GM21390 (cell line): ENCODE measurements around the gene NELFCD.

Source experiments
- ATAC-seq: cut with Tn5 transposase; IDR thresholded peaks from one replicate; pipeline ENCODE4 v1.9.1; 2021; ENCODE audit not compliant: unreplicated experiment

The NELFCD gene

GRCh38 chr20:59042796-59043631, 62.0 kb downstream of the NELFCD start:
- peak; percentile 90 for ATAC-seq

DNA sequence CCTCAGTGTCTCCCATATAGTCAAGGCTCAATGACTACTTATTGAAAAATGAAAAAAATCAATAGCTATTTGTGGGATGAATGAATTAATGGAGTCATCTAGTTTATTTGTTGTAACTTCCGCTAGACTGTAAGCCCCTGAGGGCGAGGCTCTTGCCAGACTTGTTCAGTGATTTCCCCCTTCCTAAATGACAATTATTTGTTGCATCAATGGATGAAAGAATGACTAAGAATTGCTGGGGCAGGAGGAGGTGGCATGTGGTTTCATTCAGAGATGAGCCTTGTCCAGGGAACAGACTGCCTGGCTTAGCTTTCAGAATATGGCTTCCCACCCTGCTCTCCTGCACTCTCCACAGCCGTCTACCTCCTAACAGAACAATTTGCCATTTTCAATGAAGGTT, 62.6 kb downstream of the NELFCD start:
- no peak for ATAC-seq

DNA sequence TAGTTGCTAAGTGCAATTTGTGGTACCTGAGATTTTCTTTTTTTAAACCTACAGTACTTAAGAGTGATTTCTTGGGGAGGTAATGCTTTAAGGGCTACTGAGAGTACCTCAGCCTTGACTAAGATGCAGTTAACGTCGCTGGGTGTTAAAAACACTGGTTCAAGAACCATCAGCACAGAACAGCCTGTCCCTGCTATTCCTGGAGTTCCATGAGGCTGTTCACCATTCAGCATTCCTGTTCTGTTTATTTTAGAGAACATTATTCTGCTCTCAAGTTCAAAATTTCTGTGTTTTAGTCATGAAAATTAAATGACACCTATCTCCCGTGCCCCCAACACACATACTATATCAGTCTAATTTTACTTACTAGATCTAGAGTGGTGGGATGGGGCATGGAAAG, 63.2 kb downstream of the NELFCD start:
- no peak for ATAC-seq
